RWPE2 (cell line): ENCODE measurements around the gene TMPRSS11D.

Experiments
- ATAC-seq: fragments of 200-7000 bp; cut with Tn5 transposase; 3 replicates; pipeline ENCODE4 v1.9.1; 2021; ENCODE audit warnings: low read depth
- DNase-seq: peaks from one replicate; pipeline ENCODE4 v3.0.0-alpha.2; 2020; ENCODE audit warnings: low spot score
- H3K27ac ChIP-seq: fragments of 450-650 bp; 2 replicates; pipeline ENCODE4 v1.5.1; 2017; ENCODE audit warnings: mild to moderate bottlenecking; ENCODE audit not compliant: poor library complexity, severe bottlenecking
- H3K27me3 ChIP-seq: fragments of 250-450 bp; sonication (Bioruptor Pico); 2 replicates; pipeline ENCODE4 v1.5.1; 2021; ENCODE audit warnings: mild to moderate bottlenecking, moderate library complexity; ENCODE audit not compliant: insufficient read depth, poor library complexity, severe bottlenecking
- H3K36me3 ChIP-seq: fragments of 250-450 bp; sonication (Bioruptor Pico); 2 replicates; pipeline ENCODE4 v1.5.1; 2020; ENCODE audit warnings: low read depth, mild to moderate bottlenecking, moderate library complexity
- H3K4me1 ChIP-seq: fragments of 250-450 bp; sonication (Bioruptor Pico); 2 replicates; pipeline ENCODE4 v1.5.1; 2021; ENCODE audit warnings: mild to moderate bottlenecking, moderate library complexity; ENCODE audit not compliant: insufficient read depth, poor library complexity, severe bottlenecking
- H3K4me3 ChIP-seq: fragments of 250-450 bp; sonication (Bioruptor Pico); 2 replicates; pipeline ENCODE4 v1.5.1; 2021; ENCODE audit warnings: mild to moderate bottlenecking, moderate library complexity; ENCODE audit not compliant: severe bottlenecking
- H3K9me3 ChIP-seq: fragments of 250-450 bp; sonication (Bioruptor Pico); 2 replicates; pipeline ENCODE4 v1.5.1; 2021; ENCODE audit warnings: mild to moderate bottlenecking, moderate library complexity; ENCODE audit not compliant: severe bottlenecking
- CTCF ChIP-seq: fragments of 450-650 bp; IDR thresholded peaks from one replicate; pipeline ENCODE4 v1.5.1; 2017; ENCODE audit warnings: mild to moderate bottlenecking, moderate library complexity; ENCODE audit not compliant: poor library complexity, severe bottlenecking

Gene TMPRSS11D

DNA sequence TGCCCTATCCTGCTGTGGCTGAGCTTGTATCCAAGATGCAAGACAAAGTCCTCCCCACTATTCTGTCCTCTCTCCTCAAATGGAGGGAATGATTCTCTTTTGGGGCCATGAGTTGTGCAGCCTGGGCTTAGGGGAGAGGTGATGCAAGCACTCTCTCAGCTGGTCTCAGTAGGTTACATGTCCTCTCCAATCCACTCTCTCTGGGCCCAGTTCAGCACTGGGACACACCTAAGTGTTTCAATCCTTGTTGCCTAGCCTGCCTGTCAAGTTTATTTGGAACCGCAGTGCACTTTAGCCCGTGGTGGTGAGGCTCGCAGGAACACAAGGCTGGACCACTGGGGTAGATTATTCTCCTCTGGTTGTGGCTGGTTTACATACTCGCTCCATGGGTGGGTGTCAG, 23.8 kb upstream of the TMPRSS11D start:
- no peaks in the 10 kb centered on the region for H3K9me3 ChIP-seq
- no peak for TF ChIP-seq CTCF
- ATAC-seq (no peak), DNase-seq (no peak)
- no peak overlapping the region for H3K27ac ChIP-seq
- no peaks in the 10 kb centered on the region for H3K27me3 ChIP-seq
- H3K36me3 ChIP-seq, result no peaks in the 10 kb centered on the region
- H3K4me3 ChIP-seq, result no peak overlapping the region
- H3K4me1 ChIP-seq, result no peaks in the 10 kb centered on the region

DNA sequence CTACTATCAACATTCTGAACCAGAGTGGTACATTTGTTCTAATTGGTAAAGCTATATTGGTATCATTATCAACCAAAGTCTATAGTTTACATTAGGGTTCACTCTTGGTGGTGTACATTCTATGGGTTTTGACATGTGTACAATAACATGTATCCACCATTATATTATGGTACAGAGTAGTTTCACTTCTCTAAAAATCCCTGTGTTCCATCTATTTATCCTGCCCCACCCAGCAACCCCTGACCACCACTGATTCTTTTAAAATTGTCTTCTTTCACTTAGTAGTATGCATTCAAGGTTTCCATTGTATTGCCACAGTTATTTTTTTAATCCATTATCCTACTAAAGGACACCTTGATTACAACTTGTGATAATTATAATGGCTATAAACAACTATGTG, 15.3 kb upstream of the TMPRSS11D start:
- no peak for DNase-seq
- Histone ChIP-seq H3K4me1 (no peaks in the 10 kb centered on the region), H3K4me3 (no peak overlapping the region)

GRCh38 chr4:67897686-67898085, 13.9 kb upstream of the TMPRSS11D start:
- ATAC-seq (no peak), DNase-seq (no peak)
- no peaks in the 10 kb centered on the region for H3K36me3 ChIP-seq
- no peak overlapping the region for H3K27ac ChIP-seq
- no peaks in the 10 kb centered on the region for H3K9me3 ChIP-seq
- no peak for TF ChIP-seq CTCF
- H3K4me1 ChIP-seq, result no peaks in the 10 kb centered on the region
- H3K27me3 ChIP-seq, result no peaks in the 10 kb centered on the region
- H3K4me3 ChIP-seq, result no peak overlapping the region

More for the DNA sequence above, 15.3 kb upstream of the TMPRSS11D start:
- no peak overlapping the region for H3K27ac ChIP-seq
- no peaks in the 10 kb centered on the region for H3K9me3 ChIP-seq
- no peak for TF ChIP-seq CTCF
- ATAC-seq, result no peak
- H3K27me3 ChIP-seq, result no peaks in the 10 kb centered on the region
- no peaks in the 10 kb centered on the region for H3K36me3 ChIP-seq

DNA sequence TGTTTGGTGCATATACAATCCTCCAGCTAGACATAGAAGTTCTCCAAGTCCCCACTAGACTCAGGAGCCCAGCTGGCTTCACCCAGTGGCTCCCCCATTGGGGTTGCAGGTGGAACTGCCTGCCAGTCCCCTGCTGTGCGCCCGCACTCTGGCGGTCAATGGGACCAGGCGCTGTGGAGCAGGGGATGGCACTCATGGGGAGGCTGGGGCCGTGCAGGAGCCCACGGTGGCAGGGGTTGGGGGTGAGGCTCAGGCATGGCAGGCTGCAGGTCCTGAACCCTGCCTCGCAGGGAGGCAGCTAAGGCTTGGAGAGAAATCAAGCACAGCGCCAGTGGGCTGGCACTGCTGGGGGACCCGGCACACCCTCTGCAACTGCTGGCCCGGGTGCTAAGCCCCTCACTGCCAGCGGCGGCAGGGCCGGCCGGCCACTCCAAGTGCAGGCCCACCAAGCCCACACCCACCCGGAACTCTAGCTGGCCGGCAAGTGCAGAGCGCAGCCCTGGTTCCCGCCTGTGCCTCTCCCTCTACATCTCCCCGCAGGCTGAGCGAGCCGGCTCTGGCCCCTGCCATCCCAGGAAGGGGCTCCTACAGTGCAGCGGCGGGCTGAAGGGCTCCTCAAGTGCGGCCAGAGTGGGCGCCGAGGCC, 12.7 kb upstream of the TMPRSS11D start:
- Histone ChIP-seq H3K9me3 (no peaks in the 10 kb centered on the region), H3K27me3 (no peaks in the 10 kb centered on the region)
- no peak for TF ChIP-seq CTCF

DNA sequence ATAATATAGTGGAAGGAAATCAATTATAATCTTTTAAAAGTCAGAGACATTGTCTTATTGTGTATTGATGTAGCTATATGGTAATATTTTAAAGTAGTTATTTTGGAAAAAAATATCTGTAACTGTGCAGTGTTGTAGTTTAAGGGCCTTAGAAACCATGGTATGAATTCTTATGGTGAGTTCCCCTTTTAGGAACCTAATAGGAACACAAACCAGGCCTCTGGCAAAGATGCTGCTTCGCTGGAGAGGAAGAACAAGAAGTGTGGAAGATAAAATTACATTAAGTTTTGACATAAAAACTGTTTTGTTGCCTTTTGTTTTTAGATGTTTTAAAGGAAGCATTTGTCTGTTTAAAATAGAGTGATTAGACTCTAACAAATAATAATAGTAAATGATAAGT, 10.9 kb upstream of the TMPRSS11D start:
- no peak for DNase-seq
- H3K4me1 ChIP-seq, result peaks cover 6% of the 10 kb centered on the region
- no peak for TF ChIP-seq CTCF
- ATAC-seq, result no peak
- H3K27ac ChIP-seq, result no peak overlapping the region
- no peaks in the 10 kb centered on the region for H3K36me3 ChIP-seq
- no peak overlapping the region for H3K4me3 ChIP-seq
- H3K9me3 ChIP-seq, result no peaks in the 10 kb centered on the region
- no peaks in the 10 kb centered on the region for H3K27me3 ChIP-seq

More for the DNA sequence above, 12.7 kb upstream of the TMPRSS11D start:
- H3K4me3 ChIP-seq, result no peak overlapping the region
- ATAC-seq, result no peak
- DNase-seq, result no peak
- H3K36me3 ChIP-seq, result no peaks in the 10 kb centered on the region
- peaks cover 6% of the 10 kb centered on the region for H3K4me1 ChIP-seq
- H3K27ac ChIP-seq, result no peak overlapping the region
